ENCODE data around the gene CAMTA1. TPM values are rescaled to one million over a fixed set of nuclear protein-coding genes. Genes with fewer than 3 reads are reported as not detected.

The CAMTA1 gene
- polyA plus RNA-seq, 1 of the 3 experiments (the other 2 are of a cell fraction): 63.1 TPM

- Histone ChIP-seq H3F3A (replicated peaks; ENCODE audit: insufficient read depth) (no peaks in the 10 kb centered on the region), H3K79me2 (ENCODE audit: insufficient read depth) (no peaks in the 10 kb centered on the region), H3K9ac (no peak overlapping the region), H3K36me3 (replicated peaks in 1 of 2; ENCODE audit: control insufficient read depth in 1 of 2, insufficient read depth in 2 of 2, low read length in 1 of 2) (no peaks in the 10 kb centered on the region), H3K4me1 (ENCODE audit: control insufficient read depth in 1 of 2, insufficient read depth in 2 of 2, low read depth in 1 of 2, low read length in 1 of 2) (peaks cover 0 to 32% of the 10 kb centered on the region in 2 experiments; a peak in 1 of 4 replicates), H2AFZ (ENCODE audit: low read depth) (no peak overlapping the region), H3K4me3 (ENCODE audit: low read depth in 2 of 2, low read length in 1 of 2) (no peak overlapping the region), H3K27me3 (ENCODE audit: insufficient read depth) (no peaks in the 10 kb centered on the region), H3K4me2 (no peak overlapping the region), H4K20me1 (ENCODE audit: insufficient read depth) (no peaks in the 10 kb centered on the region), H3K9me2 (no peaks in the 10 kb centered on the region), H3K9me3 (no peaks in the 10 kb centered on the region), H3K27ac (ENCODE audit: low read depth in 2 of 2, low read length in 1 of 2) (peak overlapping the region in 1 of 2 experiments; percentile 76; a peak in 2 of 4 replicates)
- CTCF ChIA-PET: interaction anchor here (0.8 to 3.3 kb wide), 2 partner anchors 168 to 258 kb away, joined by 3 to 9 read pairs; no protein-coding TSS in a partner anchor
- 48% methylated on average over 8 of the region's 13 CpGs for WGBS (ENCODE audit: low lambda C conversion rate)
- TF ChIP-seq POLR2AphosphoS5 (IDR thresholded peaks at IDR 0.05; ENCODE audit: low read depth, low read length) (no peak), YY1 (IDR thresholded peaks at IDR 0.05; ENCODE audit: low read depth) (no peak), TCF12 (IDR thresholded peaks at IDR 0.05) (no peak), FOXM1 (IDR thresholded peaks at IDR 0.05; ENCODE audit: low read depth) (no peak), EZH2phosphoT487 (IDR thresholded peaks at IDR 0.05; ENCODE audit: borderline replicate concordance, low read depth) (no peak), NFIC (IDR thresholded peaks at IDR 0.05; ENCODE audit: borderline replicate concordance) (no peak), CHD2 (IDR thresholded peaks at IDR 0.05; ENCODE audit: low read length, partially characterized antibody) (no peak), MEF2A (IDR thresholded peaks at IDR 0.05; ENCODE audit: borderline replicate concordance, low read depth) (no peak), RXRA (IDR thresholded peaks at IDR 0.05; ENCODE audit: borderline replicate concordance, low read depth) (no peak), MAX (IDR thresholded peaks at IDR 0.05; ENCODE audit: low read depth) (no peak), TEAD4 (IDR thresholded peaks at IDR 0.05; ENCODE audit: borderline replicate concordance, insufficient read depth) (no peak), RAD21 (IDR thresholded peaks at IDR 0.05; ENCODE audit: low read length) (no peak), NRF1 (IDR thresholded peaks at IDR 0.05; ENCODE audit: low read depth, low read length) (no peak), GABPA (IDR thresholded peaks at IDR 0.05; ENCODE audit: low read depth) (no peak), JUND (IDR thresholded peaks at IDR 0.05) (no peak), TAF1 (IDR thresholded peaks at IDR 0.05; ENCODE audit: borderline replicate concordance, low read depth, low read length) (no peak), SIN3A (IDR thresholded peaks at IDR 0.05; ENCODE audit: borderline replicate concordance, low read depth, low read length) (no peak), MXI1 (IDR thresholded peaks at IDR 0.05; ENCODE audit: low read depth, low read length) (no peak)
- TF ChIP-seq, protein P1, sequence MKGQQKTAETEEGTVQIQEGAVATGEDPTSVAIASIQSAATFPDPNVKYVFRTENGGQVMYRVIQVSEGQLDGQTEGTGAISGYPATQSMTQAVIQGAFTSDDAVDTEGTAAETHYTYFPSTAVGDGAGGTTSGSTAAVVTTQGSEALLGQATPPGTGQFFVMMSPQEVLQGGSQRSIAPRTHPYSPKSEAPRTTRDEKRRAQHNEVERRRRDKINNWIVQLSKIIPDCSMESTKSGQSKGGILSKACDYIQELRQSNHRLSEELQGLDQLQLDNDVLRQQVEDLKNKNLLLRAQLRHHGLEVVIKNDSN (IDR thresholded peaks at IDR 0.05; ENCODE audit: borderline replicate concordance, low read depth): no peak
- POLR2A ChIA-PET: no interaction called here
- DNase-seq: peak; percentile 60
Observed at GRCh38 chr1:7389201-7389905, 604.1 kb downstream of the CAMTA1 start.
